Daoy (cell line): ENCODE results near the gene C16orf96. TPM values are rescaled to one million over a fixed set of nuclear protein-coding genes. Genes with fewer than 3 reads are reported as not detected.

Source experiments
- DNase-seq: peaks from one replicate; pipeline ENCODE4 v3.0.0-alpha.2; 2015; ENCODE audit warnings: low read depth
- total RNA-seq: library from RNA; depleted of rRNA; stranded (reverse); fragments of >200 nt; shearing (Covaris generic); gene quantifications from 2 replicates; pipeline ENCODE4 v1.2.3, GENCODE V29; 2014

The C16orf96 gene
- total RNA-seq, 1 experiment from 2014 or later, result not detected

DNA sequence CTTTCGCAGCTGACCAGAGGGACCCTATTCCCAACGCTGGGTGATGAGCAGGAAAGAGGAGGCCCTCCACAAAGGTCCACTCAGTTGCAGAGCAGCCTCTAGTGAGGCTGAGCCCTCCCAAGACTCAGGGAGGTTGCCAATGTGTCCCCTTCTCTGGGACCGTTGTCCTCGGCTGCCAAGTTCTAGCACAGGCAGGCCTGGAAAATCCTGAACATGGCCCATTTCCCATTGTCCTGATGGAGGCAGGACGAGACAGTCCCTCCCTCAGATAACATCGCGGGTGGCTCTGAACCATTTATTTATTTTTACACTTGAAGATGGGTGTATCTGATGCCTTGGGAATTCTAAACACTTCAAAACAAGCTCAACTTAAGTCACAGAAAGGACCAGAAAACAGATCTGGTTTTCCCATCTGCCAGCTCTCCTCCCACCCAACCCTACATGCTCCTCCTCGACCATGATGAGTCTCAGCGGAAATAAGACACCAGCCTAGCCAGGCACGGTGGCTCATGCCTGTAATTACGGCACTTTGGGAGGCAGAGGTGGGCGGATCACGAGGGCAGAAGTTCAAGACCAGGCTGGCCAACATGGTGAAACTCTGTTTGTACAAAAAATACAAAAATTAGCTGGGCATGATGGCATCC is 30.4 kb upstream of the C16orf96 start:
- DNase-seq, result peak; percentile 27

DNA sequence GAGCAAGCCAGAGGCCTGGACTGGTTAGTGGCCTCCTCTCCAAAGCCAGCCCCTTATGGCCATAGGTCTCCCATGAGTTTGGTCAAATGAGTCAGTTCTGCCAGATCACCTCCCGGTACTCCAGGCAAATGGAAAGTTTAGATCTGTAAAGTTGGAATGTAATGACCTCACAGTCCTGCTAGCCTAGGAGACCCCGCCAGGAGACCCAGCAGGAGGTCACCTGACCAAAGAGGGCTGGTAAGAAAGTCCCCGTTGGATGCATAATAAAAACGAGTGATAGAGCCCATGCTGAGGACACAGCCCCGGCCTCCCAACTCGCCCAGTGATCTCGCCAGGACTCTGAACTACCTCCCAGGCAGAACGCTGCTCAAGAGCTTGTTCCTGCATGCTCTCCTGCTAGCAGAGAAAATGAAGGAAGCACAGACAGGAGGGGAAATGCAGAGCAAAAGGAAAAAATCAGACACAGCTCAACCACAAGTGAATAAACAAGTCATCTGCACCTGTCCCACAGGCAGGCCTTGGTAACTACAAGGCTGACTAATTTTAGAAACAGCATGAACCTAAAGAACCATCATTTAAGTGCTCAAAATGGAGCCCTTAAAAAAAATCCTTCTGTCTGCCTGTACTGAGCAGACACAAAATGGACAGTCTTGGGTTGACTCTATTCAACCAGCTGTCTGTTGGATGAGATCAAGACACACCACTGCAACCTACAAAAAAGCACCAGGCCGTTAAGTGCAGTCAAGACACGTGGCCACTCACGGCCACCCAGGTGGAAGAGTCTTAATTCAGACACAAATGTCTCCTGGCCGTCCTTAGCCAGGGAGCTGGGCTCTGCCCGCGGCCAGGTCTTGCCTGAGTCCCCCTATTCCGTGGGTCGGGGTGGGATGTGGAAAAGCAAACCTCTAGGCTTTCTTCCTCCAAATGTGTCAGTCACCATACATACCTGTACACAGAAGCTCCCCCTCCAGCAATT is 26.8 kb upstream of the C16orf96 start:
- DNase-seq, result peak; percentile 30

DNA sequence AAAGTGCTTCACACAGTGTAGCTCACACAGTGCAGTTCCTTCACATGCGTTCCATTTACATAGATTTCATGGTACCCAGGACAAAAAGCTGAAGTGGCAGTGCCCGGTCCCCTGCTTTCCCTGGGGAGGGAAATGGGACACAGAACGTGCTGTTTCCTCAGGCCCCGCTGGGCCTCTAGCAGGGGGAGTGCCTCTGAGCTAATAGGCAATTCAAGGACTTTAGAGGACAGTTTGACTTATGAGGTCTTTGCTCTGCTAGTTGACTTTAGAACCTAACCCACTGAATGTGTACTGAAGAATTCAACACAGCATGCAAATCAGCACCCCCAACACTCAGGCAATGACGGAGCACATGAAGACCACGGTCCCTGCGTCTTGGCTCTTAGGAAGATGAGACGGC is 24.3 kb upstream of the C16orf96 start:
- no peak for DNase-seq

DNA sequence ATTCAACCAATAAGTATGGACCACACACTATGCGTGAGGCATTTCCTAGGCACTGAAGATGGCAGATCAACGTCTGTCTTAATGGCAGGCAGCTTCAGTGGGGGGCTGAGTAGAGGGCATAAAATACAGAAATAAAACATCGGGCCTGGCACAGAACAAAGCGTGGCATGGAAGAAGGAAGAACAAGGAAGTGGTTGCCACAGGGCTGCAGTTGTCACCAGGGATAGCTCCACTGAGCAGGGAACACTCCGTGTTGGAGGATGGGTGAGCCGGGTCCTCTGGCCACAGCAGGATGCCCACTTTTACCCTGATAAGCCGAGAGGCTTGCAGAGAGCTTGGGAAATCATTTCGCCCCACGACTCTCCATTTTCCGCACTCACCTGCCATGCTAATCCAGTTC is 23.9 kb upstream of the C16orf96 start:
- DNase-seq, result no peak

DNA sequence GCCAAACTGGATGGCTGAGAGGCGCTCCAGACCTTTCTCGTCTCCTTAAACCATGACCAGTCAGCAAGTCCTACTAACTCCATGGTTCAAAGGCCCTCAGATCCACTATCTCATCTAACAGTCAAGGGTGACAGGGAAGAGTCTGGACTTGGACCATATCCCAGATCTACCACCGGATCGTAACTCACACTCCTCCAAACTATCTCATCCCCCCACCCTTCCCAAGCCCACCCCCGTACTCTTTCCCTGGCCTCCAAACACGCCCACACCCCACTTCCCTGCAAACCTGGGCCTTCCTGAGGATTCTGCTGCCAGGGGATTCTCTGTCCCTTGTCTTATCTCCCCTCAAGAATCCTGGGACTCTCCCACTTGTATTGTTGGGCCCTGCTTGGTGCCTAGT is 22.6 kb upstream of the C16orf96 start:
- DNase-seq, result no peak

DNA sequence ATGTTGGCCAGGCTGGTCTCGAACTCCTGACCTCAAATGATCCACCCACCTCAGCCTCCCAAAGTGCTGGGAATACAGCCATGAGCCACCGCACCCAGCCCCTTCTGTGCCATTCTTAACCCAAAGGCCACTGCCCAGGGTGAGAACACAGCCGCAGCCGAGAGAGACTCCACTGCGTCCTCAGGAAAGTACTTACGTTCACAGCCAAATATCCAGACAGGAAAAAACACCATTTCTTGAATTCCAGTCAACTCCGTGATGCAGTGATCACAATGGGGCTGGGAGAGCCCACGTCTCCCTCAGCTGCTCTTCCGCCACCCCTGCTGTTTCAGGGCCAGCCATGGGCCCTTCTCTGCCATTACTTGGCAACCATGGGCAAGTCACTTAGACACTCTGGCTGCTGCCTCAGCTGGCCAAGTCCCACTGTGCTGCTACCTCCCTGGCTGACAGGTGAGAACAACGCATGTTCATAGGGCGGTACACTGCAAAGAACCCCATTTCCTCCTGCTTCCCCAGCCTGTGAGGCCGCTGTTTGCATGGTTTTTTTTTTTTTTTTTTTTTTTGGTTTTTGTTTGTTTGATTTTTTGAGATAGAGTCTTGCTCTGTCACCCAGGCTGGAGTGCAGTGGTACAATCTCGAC is 21.9 kb upstream of the C16orf96 start:
- DNase-seq, result no peak

DNA sequence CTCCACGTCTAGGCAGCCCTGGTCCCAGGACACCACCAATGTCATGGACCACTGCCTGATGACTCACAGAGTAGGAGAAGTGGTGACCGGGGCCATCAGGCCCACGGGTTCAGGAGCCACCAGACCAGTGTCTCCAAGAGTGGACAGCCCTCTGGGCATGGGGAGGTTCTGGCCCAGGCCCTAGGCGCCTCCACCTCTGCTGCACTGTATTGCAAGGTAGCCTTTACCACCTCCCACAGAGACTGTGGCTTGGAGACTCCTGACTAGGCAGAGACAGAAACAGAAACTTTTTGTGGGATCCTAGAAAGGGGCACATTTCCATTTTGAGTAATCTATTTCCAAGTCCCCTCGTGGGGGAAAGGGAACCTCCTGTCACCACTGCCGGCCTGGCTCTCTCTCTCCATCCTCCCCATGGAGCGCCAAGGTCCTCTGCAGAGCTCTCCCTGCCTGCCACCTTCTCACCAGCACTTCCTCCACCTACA is 20.5 kb upstream of the C16orf96 start:
- DNase-seq, result no peak

DNA sequence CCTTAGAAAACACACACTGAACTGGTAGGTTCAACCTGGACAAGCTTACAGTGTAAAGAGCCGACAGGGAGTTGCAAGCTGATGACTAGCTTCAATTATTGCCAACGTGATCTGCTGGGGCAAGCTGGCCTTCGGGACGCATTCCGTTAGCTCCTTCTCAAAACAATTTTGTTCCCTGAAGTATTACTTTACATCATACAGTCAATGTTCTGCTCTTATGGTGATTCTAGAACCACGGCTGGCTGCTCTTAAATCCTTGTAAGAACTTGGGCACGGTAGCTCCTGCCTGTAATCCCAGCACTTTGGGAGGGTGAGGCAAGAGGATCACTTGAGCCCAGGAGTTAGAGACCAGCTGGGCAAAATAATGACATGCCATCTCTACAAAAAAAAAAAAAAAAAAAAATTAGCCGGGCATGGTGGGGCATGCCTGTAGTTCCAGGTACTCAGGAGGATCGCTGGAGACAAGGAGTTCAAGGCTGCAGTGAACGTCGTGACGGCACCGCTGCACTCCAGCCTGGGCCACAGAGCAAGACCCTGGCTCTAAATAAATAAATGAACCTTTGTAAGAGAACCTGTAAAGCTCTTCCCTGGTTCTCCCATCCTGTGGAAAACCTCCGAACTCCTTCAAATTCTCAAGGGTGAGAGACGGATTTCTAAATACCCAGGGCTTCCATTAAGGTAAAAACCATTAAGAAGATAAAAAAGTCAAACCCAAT is 19.6 kb upstream of the C16orf96 start:
- DNase-seq, result no peak

DNA sequence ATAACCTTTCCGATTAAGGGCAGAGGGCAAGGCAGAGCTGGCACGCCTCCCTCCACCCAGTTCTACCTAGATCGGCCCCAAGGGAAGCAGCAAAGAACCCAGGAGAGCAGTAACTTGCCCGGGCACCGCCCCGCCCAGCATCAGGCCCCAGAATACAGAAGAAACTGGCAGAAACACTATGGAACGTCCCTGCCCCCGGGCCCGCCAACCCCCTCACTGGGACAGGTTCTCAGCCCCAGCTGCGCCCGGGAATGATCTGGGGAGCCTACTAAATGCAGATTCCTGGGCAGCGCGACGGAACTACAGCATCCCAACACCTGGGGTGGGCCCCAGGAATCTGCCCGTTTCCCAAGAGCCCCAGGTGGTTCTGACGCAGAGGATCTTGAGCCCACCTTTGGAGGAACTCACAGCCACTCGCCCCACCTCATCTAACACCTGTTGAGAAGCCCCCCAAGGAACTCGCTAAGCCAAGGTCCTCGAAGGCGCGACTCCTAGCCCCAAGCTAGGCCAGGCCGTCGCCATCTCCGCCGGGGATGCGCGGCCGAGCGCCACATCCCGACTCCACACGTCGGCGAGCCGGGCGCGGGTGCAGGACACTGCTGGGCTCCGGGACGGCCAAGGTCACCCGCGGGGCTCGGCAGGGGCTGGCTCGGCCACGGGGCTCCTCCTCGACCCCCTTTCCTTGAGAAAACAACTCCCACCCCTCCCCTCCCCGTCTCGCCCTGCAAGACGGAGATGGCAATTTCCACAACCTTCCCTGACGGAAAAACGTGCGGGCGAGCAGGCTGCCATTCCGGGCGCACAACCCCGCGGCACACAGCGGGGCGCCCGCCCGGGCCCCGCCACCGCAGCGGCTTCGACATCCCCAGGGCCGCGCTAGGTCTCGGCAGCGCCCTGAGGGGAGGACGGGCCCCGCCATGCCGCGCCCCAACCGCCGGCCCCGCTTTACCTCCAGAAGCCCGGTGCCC is 18.5 kb upstream of the C16orf96 start:
- DNase-seq, result peak; percentile 12

DNA sequence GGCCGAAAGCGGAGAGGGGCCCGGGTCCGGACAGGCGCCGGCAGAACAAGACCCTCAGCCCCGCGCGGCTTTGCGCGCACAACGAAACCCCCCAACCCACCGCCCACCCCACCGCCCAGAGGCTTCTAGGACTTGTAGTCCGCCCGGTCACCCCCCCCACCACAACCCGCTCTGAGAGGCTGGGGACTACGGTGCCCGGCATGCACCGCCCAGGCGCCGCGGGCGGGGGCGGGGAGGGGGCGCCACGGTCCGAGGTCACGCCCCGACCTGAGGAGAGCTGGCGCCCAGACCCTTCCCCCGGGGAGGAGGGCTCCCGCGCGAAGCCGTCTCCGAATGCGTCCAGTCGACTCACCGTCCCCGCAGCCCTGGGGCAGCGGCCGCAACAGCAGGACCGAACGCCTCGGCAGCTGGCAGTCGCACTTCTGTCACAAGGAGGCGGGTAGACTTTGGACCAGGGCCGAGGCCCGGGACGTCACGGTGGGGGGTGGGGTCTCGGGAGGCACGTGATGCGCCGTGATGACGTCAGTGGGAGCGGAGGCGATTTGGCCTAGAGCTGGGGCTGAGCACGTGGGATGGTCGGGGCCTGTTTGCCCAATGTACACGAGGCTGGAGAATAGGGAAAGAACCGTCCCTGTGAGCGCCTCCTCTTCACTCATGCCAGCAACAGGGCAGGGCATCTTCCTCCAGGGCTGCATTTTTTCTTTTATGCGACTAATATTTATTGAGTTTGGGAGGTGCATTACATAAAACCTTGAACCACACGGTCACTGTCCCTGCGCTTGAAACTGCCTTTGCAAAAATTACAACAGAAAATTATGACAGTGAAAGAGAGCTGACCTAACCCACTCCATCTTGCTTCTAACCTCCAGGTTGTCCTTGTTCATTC is 17.5 kb upstream of the C16orf96 start, which contains the start of gene CDIP1:
Gene CDIP1 (minus strand): TSS at position 424 of the 886 bp plus-strand sequence. CDS start 24,643 bp downstream, outside the sequence.
- DNase-seq, result peak; percentile 96

DNA sequence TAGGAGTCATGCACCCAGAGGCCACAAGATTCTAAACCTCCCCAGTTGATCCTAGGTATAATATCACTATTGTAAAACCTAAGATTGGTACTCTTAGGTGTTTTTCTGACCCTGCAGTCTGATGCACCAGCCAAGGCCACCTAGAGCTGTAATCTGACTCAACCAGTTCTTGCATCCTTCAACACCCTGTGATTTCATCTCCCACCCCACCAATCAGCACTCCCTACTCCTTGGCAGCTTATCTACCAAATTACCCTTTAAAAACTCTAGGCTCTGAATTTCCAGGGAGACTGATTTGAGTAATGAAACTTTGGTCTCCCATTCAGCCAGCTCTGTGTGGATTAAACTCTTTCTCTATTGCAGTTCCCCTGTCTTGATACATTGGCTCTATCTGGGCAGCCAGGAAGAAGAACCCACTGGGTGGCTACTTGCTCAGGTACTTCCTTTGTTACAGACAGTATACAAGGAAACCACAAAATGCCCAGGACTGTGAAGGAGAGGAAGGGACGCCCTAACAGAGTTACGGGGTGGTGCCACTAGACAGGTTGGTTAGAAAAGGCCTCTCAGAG is 16.3 kb upstream of the C16orf96 start:
- DNase-seq, result no peak

DNA sequence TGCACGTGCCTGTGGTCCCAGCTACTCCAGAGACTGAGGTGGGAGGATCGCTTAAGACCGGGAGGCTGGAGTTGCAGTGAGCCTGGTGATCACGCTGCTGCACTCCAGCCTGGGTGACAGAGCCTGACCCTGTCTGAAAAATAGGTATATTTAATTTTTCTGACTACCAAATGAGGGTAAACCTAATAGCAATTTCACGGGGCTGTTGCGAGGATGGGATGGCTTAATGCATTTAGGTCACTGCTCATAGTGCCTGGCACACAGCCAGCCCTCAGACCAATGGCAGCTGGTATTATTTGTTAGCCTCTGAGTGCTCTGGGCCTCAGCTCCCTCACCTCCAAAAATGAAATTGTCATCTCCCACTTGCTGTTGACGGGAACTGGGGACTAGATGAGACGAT is 11.7 kb upstream of the C16orf96 start:
- no peak for DNase-seq

DNA sequence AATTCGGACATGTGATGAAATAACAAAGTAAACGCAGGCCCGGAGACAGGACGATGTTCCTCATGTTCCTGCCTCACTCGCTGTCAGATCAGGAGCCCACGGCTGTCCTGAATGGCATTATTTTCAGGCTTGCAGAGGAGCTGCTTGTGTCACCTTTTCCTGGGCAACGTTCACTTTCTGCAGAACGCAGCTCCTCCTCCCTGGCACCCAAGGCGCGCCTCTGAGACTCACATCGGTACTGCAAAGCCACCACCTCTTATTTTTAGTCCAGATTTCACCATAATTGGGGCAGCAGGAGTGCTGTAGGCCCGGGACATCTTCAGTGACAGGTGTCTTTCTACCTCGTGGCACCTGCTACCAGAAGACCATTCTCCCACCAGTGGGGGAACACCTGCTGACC is 8.0 kb upstream of the C16orf96 start:
- no peak for DNase-seq

DNA sequence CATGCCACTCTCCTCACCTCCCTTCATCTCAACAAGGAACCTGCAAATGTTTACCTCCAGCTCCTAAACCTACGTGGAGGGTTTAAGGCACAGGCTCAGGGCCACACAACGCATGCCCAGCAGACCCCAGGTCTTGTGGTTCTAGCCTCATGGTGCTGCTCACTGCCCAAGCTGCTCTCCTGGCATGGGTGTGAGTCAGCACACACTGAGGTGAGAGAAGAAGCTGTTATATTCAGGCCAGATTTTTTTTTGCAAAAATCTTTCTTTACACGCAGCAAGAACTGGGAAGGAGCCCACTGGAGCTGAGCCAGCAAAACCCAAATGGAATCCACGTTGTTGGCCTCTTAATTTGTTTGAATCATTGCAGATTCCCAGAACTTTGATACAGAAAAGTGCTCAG is 5.5 kb upstream of the C16orf96 start:
- DNase-seq, result peak; percentile 7

DNA sequence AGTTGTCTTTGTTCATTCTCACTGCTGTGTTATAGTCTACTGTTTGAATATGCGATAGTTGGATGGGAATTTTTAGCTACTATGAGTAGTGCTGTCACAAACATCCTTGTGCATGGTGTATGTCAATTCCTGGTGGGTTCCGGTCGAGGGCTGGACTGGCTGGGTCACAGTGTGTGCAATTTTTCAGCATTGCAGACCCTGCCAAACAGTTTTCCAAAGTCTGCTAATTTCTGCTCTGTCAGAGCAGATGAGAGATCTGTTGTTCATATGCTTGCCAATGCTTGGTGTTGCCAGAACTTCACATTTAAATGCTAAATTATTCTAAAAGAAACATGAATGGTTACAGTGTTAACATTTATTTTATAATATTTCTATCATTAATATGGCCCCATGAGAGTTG is 3.6 kb upstream of the C16orf96 start:
- no peak for DNase-seq

DNA sequence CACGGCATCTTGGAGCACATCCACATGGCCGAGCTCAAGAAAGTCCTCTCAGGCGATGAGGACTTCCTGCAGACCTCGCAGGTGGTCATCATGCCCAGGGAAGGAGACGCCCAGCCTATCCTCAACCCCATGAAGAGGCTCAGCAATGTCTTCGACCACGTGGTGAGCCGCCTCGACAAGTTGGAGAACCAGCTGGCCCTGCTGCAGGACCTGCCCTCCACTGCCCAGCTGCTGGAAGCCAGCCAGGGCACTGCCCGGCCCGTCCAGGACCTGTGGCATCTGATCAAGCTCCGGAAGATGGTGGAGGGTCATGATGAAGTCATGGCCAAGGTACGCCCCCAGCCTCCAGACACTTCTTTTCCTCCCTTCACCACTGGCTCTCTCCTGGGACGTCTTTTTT is 440 bp downstream of the C16orf96 start:
- no peak for DNase-seq

DNA sequence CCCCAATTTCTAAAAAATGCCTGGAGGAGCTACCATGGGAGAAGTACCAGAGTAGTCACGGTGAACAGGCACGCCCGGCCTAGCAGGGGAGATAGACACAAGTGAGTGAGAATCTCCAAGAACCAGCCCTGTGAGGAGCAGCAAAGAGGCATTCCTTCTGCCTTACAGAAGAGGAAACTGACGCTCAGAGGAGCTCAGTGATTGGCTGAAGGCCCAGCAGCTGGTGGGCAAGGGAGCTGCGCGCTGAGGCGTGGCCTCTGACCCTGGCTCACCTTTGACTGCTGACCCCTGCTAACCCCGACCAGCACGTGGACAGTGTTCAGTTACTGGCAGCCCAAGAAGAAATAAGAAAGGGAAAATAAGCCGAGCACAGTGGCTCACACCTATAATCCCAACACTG is 1.8 kb downstream of the C16orf96 start:
- no peak for DNase-seq

DNA sequence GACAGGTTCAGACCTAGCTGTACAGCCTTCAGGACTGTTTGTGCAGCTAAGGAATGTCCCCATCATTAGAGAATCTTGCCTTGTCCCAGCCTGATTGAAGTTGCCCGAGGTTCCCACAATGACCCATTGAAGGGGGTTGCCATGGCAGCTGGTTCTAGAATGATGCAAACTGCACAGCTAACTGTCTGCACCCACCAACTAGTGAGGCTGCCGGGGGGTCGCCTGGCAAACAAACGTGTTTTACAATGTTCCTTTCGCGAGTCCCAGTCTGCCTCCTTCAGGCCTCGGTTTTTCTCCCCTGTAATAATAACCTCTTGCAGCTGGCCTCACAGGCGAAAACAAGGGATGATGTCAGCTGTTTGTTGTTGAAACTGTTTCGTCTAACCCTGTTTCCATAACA is 5.5 kb downstream of the C16orf96 start:
- no peak for DNase-seq

DNA sequence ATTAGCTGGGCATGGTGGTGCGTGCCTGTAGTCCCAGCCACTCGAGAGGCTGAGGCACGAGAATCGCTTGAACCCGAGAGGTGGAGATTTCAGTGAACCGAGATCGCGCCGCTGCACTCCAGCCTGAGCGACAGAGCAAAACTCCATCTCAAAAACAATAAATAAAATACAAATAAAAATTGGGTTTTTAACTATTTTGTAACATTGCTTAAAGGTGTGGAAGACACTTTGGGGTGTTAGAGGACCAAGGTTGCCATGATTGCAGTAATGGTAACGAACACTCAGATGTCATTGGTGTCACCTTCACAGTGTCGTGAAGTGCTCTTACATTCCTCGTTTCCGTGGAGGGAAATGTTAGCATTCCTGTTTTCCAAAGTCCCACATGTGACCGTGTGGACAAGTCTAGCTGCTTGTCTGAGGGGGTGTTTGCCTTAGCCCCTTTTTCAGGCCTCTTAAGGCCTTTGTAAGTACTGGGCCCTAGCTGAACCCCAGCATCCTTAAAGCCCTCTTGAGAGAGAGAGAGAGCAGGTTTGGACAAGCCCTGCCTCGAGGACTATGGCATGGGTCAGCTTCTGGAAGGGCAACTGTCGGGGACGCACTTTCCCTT is 8.6 kb downstream of the C16orf96 start:
- no peak for DNase-seq
